ENCODE measurements around the gene BACH2. TPM values are rescaled to one million over a fixed set of nuclear protein-coding genes. Genes with fewer than 3 reads are reported as not detected.

The BACH2 gene
- total and polyA plus RNA-seq, 12 donors, result 0.16 to 4.7 (median 2.4) TPM

DNA sequence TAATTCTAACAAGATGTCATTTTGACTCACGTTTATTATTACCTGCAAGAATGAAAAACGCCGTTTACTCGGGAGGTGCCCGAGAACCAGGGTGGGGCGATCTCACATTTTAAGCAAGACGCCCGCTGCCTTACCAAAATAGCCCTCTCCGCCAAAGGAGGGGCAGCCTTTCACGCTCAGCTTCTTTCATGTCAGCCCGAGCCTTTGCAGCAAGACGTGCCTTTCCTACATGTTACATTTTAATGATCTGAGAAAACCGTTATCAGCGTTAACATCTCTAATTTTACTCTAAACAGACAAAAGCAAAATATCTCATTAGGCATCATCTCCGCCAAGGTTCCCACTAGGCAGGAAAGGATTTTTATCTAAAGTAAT is 2.0 kb downstream of the BACH2 start:
- TF ChIP-seq, protein P1, sequence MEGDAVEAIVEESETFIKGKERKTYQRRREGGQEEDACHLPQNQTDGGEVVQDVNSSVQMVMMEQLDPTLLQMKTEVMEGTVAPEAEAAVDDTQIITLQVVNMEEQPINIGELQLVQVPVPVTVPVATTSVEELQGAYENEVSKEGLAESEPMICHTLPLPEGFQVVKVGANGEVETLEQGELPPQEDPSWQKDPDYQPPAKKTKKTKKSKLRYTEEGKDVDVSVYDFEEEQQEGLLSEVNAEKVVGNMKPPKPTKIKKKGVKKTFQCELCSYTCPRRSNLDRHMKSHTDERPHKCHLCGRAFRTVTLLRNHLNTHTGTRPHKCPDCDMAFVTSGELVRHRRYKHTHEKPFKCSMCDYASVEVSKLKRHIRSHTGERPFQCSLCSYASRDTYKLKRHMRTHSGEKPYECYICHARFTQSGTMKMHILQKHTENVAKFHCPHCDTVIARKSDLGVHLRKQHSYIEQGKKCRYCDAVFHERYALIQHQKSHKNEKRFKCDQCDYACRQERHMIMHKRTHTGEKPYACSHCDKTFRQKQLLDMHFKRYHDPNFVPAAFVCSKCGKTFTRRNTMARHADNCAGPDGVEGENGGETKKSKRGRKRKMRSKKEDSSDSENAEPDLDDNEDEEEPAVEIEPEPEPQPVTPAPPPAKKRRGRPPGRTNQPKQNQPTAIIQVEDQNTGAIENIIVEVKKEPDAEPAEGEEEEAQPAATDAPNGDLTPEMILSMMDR (IDR thresholded peaks at IDR 0.05), result no peak
- Histone ChIP-seq H3K27ac (peak overlapping the region in 5 of 10 donors; percentile 82 to 92 (median 85)), H3K4me1 (peaks cover 0 to 27% (median 14%) of the 10 kb centered on the region in 9 donors), H3K9me3 (no peaks in the 10 kb centered on the region), H3K4me3 (peak overlapping the region in 9 of 10 donors; percentile 48 to 93 (median 80)), H3K27me3 (peaks cover 0 to 47% (median 0%) of the 10 kb centered on the region in 7 donors), H3K36me3 (no peaks in the 10 kb centered on the region)
- ATAC-seq, result no peak
- WGBS, 2 donors, result 45 to 47% methylated on average over 15 of the region's 15 CpGs
- DNase-seq, result no peak
- intact Hi-C loops (cut with DNase I), result loop anchor here in 8 of 10 donors (2.0 to 10.0 kb wide), 12 partner anchors 70 to 322 kb away; no protein-coding TSS in a partner anchor

DNA sequence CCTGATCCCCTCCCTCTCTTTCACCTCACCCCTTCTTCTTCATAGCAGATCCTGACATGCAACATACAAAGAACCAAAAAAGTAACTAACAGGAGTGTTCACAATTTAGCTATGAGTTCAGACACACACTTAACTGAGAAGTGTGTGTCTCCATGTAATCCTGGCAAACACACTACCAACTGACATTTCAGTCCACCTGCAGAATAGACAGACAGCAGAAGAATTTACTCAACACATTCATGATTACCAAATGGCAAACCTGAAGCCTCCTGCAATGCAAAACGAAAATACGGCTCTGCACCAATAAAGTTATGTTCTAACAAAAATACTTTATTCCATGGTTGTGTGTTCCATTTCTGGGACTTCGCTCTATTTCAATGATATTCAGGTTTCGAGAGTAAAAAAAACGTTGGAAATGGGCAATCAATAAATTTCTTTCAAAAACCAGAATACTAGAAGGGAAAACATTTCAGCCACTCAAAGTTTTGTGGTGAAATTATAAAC is 2.6 kb downstream of the BACH2 start:
- ATAC-seq (no peak), DNase-seq (no peak)
- H3K27ac ChIP-seq, result no peak overlapping the region
- H3K27me3 ChIP-seq, result peaks cover 0 to 42% (median 0%) of the 10 kb centered on the region in 7 donors
- H3K9me3 ChIP-seq, result no peaks in the 10 kb centered on the region
- peak overlapping the region in 2 of 10 donors; percentile 78 to 93 for H3K4me3 ChIP-seq
- TF ChIP-seq, protein P1 (IDR thresholded peaks at IDR 0.05), result no peak
- no peaks in the 10 kb centered on the region for H3K36me3 ChIP-seq
- 93% methylated on average over 5 of the region's 5 CpGs for WGBS, 2 donors
- H3K4me1 ChIP-seq, result peaks cover 0 to 21% (median 14%) of the 10 kb centered on the region in 9 donors
- intact Hi-C loops (cut with DNase I), result loop anchor here in 8 of 10 donors (2.0 to 10.0 kb wide), 12 partner anchors 69 to 322 kb away; no protein-coding TSS in a partner anchor

DNA sequence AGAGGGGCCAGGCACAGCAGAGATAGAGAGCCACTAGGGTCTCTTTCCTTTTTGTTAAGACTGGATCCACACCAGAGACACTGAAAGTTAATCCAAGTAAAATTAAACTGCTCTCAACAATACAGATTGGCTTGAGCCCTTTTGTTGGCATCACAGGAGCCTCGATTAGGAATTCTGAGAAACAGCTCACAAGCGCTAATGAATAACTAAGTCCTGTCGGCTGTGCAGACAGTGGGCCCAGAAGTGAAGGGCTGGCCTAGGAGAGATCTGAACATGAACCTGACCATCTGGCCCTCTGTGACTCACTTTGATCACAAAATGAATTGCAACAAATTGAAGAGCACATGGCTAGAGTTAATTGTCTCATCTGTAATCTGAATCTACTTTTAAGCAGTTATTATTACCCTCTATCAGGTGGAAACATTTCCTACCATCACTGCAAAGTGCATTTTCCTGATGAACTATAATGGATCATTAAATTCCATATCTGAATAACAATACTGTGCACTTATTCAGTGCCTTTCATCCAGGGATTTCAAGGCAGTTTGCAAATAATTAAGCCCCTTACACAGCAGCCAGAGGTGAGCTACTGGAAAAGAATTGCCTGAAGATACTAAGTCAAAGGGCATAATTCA is 3.2 kb downstream of the BACH2 start:
- ATAC-seq, result no peak
- H3K4me3 ChIP-seq, result no peak overlapping the region
- 94 to 95% methylated on average over 3 of the region's 3 CpGs for WGBS, 2 donors
- TF ChIP-seq, protein P1 (IDR thresholded peaks at IDR 0.05), result no peak
- peaks cover 0 to 21% (median 14%) of the 10 kb centered on the region in 9 donors for H3K4me1 ChIP-seq
- intact Hi-C loops (cut with DNase I), result loop anchor here in 8 of 10 donors (5.0 to 10.0 kb wide), 11 partner anchors 69 to 321 kb away; no protein-coding TSS in a partner anchor
- H3K9me3 ChIP-seq, result no peaks in the 10 kb centered on the region
- DNase-seq, result no peak
- H3K27me3 ChIP-seq, result peaks cover 0 to 37% (median 0%) of the 10 kb centered on the region in 7 donors
- no peak overlapping the region for H3K27ac ChIP-seq
- H3K36me3 ChIP-seq, result no peaks in the 10 kb centered on the region

DNA sequence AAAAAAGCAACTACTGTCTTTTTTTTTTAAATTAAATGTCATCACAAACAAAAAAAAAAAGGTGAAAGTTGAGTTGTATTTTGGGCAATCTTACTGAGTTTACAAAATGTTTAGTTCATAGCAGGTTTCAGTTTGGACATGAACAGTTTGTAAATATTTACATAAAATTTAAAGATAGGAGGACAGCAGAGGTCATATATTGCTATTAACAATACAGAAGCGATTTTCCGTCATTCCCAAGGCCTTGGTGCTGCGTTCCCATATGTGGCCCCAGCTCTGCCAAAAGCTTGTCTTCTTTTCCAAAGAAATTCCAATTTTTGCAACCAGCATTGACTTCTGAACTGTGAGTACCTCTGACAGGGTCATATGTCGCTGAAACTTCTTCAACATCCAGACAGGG is 5.1 kb downstream of the BACH2 start:
- WGBS, 2 donors, result 98% methylated on average over 4 of the region's 4 CpGs
- no peak overlapping the region for H3K27ac ChIP-seq
- H3K4me1 ChIP-seq, result peaks cover 0 to 21% (median 11%) of the 10 kb centered on the region in 9 donors
- H3K27me3 ChIP-seq, result peaks cover 0 to 22% (median 0%) of the 10 kb centered on the region in 7 donors
- DNase-seq (no peak), ATAC-seq (no peak)
- TF ChIP-seq, protein P1 (IDR thresholded peaks at IDR 0.05), result no peak
- H3K4me3 ChIP-seq, result no peak overlapping the region
- intact Hi-C loops (cut with DNase I), result loop anchor here in 8 of 10 donors (5.0 to 10.0 kb wide), 11 partner anchors 67 to 319 kb away; no protein-coding TSS in a partner anchor
- no peaks in the 10 kb centered on the region for H3K36me3 ChIP-seq
- peaks cover 0 to 8% (median 0%) of the 10 kb centered on the region in 11 donors for H3K9me3 ChIP-seq

All from heart right ventricle (tissue), 16 donors.